Measurements from ENCODE around the gene CITED1.

Gene CITED1

GRCh38 chrX:72270316-72270866 is 35.3 kb downstream of the CITED1 start:
- DNase-seq (ENCODE audit: low read depth): no peak

GRCh38 chrX:72269671-72270251 is 36.0 kb downstream of the CITED1 start:
- DNase-seq (ENCODE audit: low read depth): no peak

GRCh38 chrX:72268597-72269365 is 36.9 kb downstream of the CITED1 start:
- no peak for DNase-seq (ENCODE audit: low read depth)

GRCh38 chrX:72265263-72265662 is 40.5 kb downstream of the CITED1 start:
- no peak for DNase-seq (ENCODE audit: low read depth)

- no peak for DNase-seq (ENCODE audit: low read depth)
Observed at GRCh38 chrX:72262077-72262476, 43.6 kb downstream of the CITED1 start.

GRCh38 chrX:72260448-72260847 is 45.3 kb downstream of the CITED1 start:
- DNase-seq (ENCODE audit: low read depth): no peak

- DNase-seq (ENCODE audit: low read depth): no peak
Observed at GRCh38 chrX:72258174-72258573, 47.5 kb downstream of the CITED1 start.

- no peak for DNase-seq (ENCODE audit: low read depth)
Observed at GRCh38 chrX:72255864-72256263, 49.9 kb downstream of the CITED1 start.

- DNase-seq (ENCODE audit: low read depth): no peak
Observed at GRCh38 chrX:72255445-72255844, 50.3 kb downstream of the CITED1 start.

- no peak for DNase-seq (ENCODE audit: low read depth)
Observed at GRCh38 chrX:72254816-72255215, 50.9 kb downstream of the CITED1 start.

- DNase-seq (ENCODE audit: low read depth): no peak
Observed at GRCh38 chrX:72253686-72254085, 52.0 kb downstream of the CITED1 start.

Measured in stromal cell of bone marrow (primary cell).